ENCODE measurements around the gene ABCC9.

Gene ABCC9

GRCh38 chr12:21764950-21765349, 176.3 kb downstream of the ABCC9 start:
- no peak overlapping the region for H3K18ac ChIP-seq (ENCODE audit: low read length)
- no CpG with 5 or more reads among the region's 4 CpGs for WGBS (ENCODE audit: extremely low coverage, insufficient coverage, insufficient read length)

GRCh38 chr12:21764065-21764464, 177.2 kb downstream of the ABCC9 start:
- no peak overlapping the region for H3K18ac ChIP-seq (ENCODE audit: low read length)
- H4K8ac ChIP-seq (ENCODE audit: low read depth, low read length): no peak overlapping the region
- no peak overlapping the region for H2BK5ac ChIP-seq (ENCODE audit: low read depth, low read length, poor library complexity)
- no peak for DNase-seq
- H2BK120ac ChIP-seq (ENCODE audit: insufficient read depth, low read length, poor library complexity): no peak overlapping the region
- H3K9me3 ChIP-seq (ENCODE audit: insufficient read depth, low read depth, low read length): no peaks in the 10 kb centered on the region
- no peak overlapping the region for H4K91ac ChIP-seq (ENCODE audit: low read depth, low read length)
- H3K27ac ChIP-seq (ENCODE audit: low read depth, low read length): no peak overlapping the region
- no peak overlapping the region for H3K23ac ChIP-seq (ENCODE audit: low read length)
- H4K12ac ChIP-seq (ENCODE audit: low read depth, low read length): no peak overlapping the region
- no peaks in the 10 kb centered on the region for H3K36me3 ChIP-seq (ENCODE audit: control insufficient read depth in 1 of 2, insufficient read depth in 2 of 2, low read length in 2 of 2)
- H2AK5ac ChIP-seq (ENCODE audit: low read length): no peak overlapping the region
- no peaks in the 10 kb centered on the region for H3K79me2 ChIP-seq (ENCODE audit: control insufficient read depth, insufficient read depth, low read length, poor library complexity)
- no peaks in the 10 kb centered on the region for H3K79me1 ChIP-seq (ENCODE audit: low read length)
- H3K4me3 ChIP-seq (ENCODE audit: low read depth, low read length): no peak overlapping the region
- no peak overlapping the region for H3K9ac ChIP-seq (ENCODE audit: low read length)
- no peaks in the 10 kb centered on the region for H3K27me3 ChIP-seq (ENCODE audit: insufficient read depth, low read length)
- no CpG with 5 or more reads among the region's 2 CpGs for WGBS (ENCODE audit: extremely low coverage, insufficient coverage, insufficient read length)
- no peak overlapping the region for H2BK12ac ChIP-seq (ENCODE audit: low read length)
- no peak overlapping the region for H3K14ac ChIP-seq (ENCODE audit: low read length)
- no peak overlapping the region for H3K4ac ChIP-seq (ENCODE audit: low read depth, low read length)
- no peaks in the 10 kb centered on the region for H3K4me1 ChIP-seq (ENCODE audit: control insufficient read depth in 1 of 2, insufficient read depth in 2 of 2, low read length in 2 of 2)
- no peak overlapping the region for H2AFZ ChIP-seq (ENCODE audit: insufficient read depth, low read length, poor library complexity)
- H3K4me2 ChIP-seq (ENCODE audit: low read length): no peak overlapping the region

More at GRCh38 chr12:21764950-21765349, 176.3 kb downstream of the ABCC9 start:
- Histone ChIP-seq H4K12ac (ENCODE audit: low read depth, low read length) (no peak overlapping the region), H2AK5ac (ENCODE audit: low read length) (no peak overlapping the region), H3K4me2 (ENCODE audit: low read length) (no peak overlapping the region), H3K36me3 (ENCODE audit: control insufficient read depth in 1 of 2, insufficient read depth in 2 of 2, low read length in 2 of 2) (no peaks in the 10 kb centered on the region), H3K4me3 (ENCODE audit: low read depth, low read length) (no peak overlapping the region), H3K4ac (ENCODE audit: low read depth, low read length) (no peak overlapping the region), H2BK120ac (ENCODE audit: insufficient read depth, low read length, poor library complexity) (no peak overlapping the region), H3K79me2 (ENCODE audit: control insufficient read depth, insufficient read depth, low read length, poor library complexity) (no peaks in the 10 kb centered on the region), H2AFZ (ENCODE audit: insufficient read depth, low read length, poor library complexity) (no peak overlapping the region), H4K91ac (ENCODE audit: low read depth, low read length) (no peak overlapping the region), H3K14ac (ENCODE audit: low read length) (no peak overlapping the region), H3K4me1 (ENCODE audit: control insufficient read depth in 1 of 2, insufficient read depth in 2 of 2, low read length in 2 of 2) (no peaks in the 10 kb centered on the region), H2BK12ac (ENCODE audit: low read length) (no peak overlapping the region), H3K79me1 (ENCODE audit: low read length) (no peaks in the 10 kb centered on the region), H4K8ac (ENCODE audit: low read depth, low read length) (no peak overlapping the region), H3K27me3 (ENCODE audit: insufficient read depth, low read length) (no peaks in the 10 kb centered on the region), H3K27ac (ENCODE audit: low read depth, low read length) (no peak overlapping the region), H3K9ac (ENCODE audit: low read length) (no peak overlapping the region), H3K9me3 (ENCODE audit: insufficient read depth, low read depth, low read length) (no peaks in the 10 kb centered on the region), H2BK5ac (ENCODE audit: low read depth, low read length, poor library complexity) (no peak overlapping the region), H3K23ac (ENCODE audit: low read length) (no peak overlapping the region)
- no peak for DNase-seq

GRCh38 chr12:21763531-21763930, 177.7 kb downstream of the ABCC9 start:
- Histone ChIP-seq H3K4me3 (ENCODE audit: low read depth, low read length) (no peak overlapping the region), H3K27ac (ENCODE audit: low read depth, low read length) (no peak overlapping the region), H4K8ac (ENCODE audit: low read depth, low read length) (no peak overlapping the region), H2BK12ac (ENCODE audit: low read length) (no peak overlapping the region), H3K4me1 (ENCODE audit: control insufficient read depth in 1 of 2, insufficient read depth in 2 of 2, low read length in 2 of 2) (no peaks in the 10 kb centered on the region), H3K14ac (ENCODE audit: low read length) (no peak overlapping the region), H3K9ac (ENCODE audit: low read length) (no peak overlapping the region), H2BK120ac (ENCODE audit: insufficient read depth, low read length, poor library complexity) (no peak overlapping the region), H2AFZ (ENCODE audit: insufficient read depth, low read length, poor library complexity) (no peak overlapping the region), H3K4me2 (ENCODE audit: low read length) (no peak overlapping the region), H3K23ac (ENCODE audit: low read length) (no peak overlapping the region), H3K4ac (ENCODE audit: low read depth, low read length) (no peak overlapping the region), H3K79me1 (ENCODE audit: low read length) (no peaks in the 10 kb centered on the region), H3K36me3 (ENCODE audit: control insufficient read depth in 1 of 2, insufficient read depth in 2 of 2, low read length in 2 of 2) (no peaks in the 10 kb centered on the region), H3K18ac (ENCODE audit: low read length) (no peak overlapping the region), H3K27me3 (ENCODE audit: insufficient read depth, low read length) (no peaks in the 10 kb centered on the region), H3K9me3 (ENCODE audit: insufficient read depth, low read depth, low read length) (no peaks in the 10 kb centered on the region), H2AK5ac (ENCODE audit: low read length) (no peak overlapping the region), H4K91ac (ENCODE audit: low read depth, low read length) (no peak overlapping the region), H2BK5ac (ENCODE audit: low read depth, low read length, poor library complexity) (no peak overlapping the region), H3K79me2 (ENCODE audit: control insufficient read depth, insufficient read depth, low read length, poor library complexity) (no peaks in the 10 kb centered on the region), H4K12ac (ENCODE audit: low read depth, low read length) (no peak overlapping the region)
- DNase-seq: no peak
- no CpG with 5 or more reads among the region's 2 CpGs for whole genome bisulfite sequencing (ENCODE audit: extremely low coverage, insufficient coverage, insufficient read length)

GRCh38 chr12:21759737-21760136, 181.5 kb downstream of the ABCC9 start:
- Histone ChIP-seq H3K4me2 (ENCODE audit: low read length) (no peak overlapping the region), H3K4ac (ENCODE audit: low read depth, low read length) (no peak overlapping the region), H3K9me3 (ENCODE audit: insufficient read depth, low read depth, low read length) (no peaks in the 10 kb centered on the region), H3K27me3 (ENCODE audit: insufficient read depth, low read length) (no peaks in the 10 kb centered on the region), H3K18ac (ENCODE audit: low read length) (no peak overlapping the region), H4K8ac (ENCODE audit: low read depth, low read length) (no peak overlapping the region), H4K91ac (ENCODE audit: low read depth, low read length) (no peak overlapping the region), H3K79me2 (ENCODE audit: control insufficient read depth, insufficient read depth, low read length, poor library complexity) (no peaks in the 10 kb centered on the region), H2AK5ac (ENCODE audit: low read length) (no peak overlapping the region), H3K36me3 (ENCODE audit: control insufficient read depth in 1 of 2, insufficient read depth in 2 of 2, low read length in 2 of 2) (no peaks in the 10 kb centered on the region), H3K14ac (ENCODE audit: low read length) (no peak overlapping the region), H2BK5ac (ENCODE audit: low read depth, low read length, poor library complexity) (no peak overlapping the region), H2BK12ac (ENCODE audit: low read length) (no peak overlapping the region), H2AFZ (ENCODE audit: insufficient read depth, low read length, poor library complexity) (no peak overlapping the region), H3K4me3 (ENCODE audit: low read depth, low read length) (no peak overlapping the region), H3K4me1 (ENCODE audit: control insufficient read depth in 1 of 2, insufficient read depth in 2 of 2, low read length in 2 of 2) (no peaks in the 10 kb centered on the region), H2BK120ac (ENCODE audit: insufficient read depth, low read length, poor library complexity) (no peak overlapping the region), H3K79me1 (ENCODE audit: low read length) (no peaks in the 10 kb centered on the region), H4K12ac (ENCODE audit: low read depth, low read length) (no peak overlapping the region), H3K9ac (ENCODE audit: low read length) (no peak overlapping the region), H3K27ac (ENCODE audit: low read depth, low read length) (no peak overlapping the region), H3K23ac (ENCODE audit: low read length) (no peak overlapping the region)
- DNase-seq: no peak
- no CpG with 5 or more reads among the region's 5 CpGs for WGBS (ENCODE audit: extremely low coverage, insufficient coverage, insufficient read length)
